Stomach (tissue), 9 donors: Measurements from ENCODE around the gene TRIM32. TPM values are rescaled to one million over a fixed set of nuclear protein-coding genes. Genes with fewer than 3 reads are reported as not detected.
A peak's percentile ranks its signal among the peaks of the same experiment; 100 is the strongest.

Experiments
- DNase-seq, 2 donors: peaks; one replicate each; pipeline versions ENCODE4 v3.0.0 to v3.0.0-alpha.2; 2013 to 2019
- H3K27ac ChIP-seq, 5 donors: fragments of 200-600 bp in 4 of 5; sonication (generic) in 4 of 5; one replicate each; pipeline ENCODE4 v1.5.1; 2013 to 2019; ENCODE audit warnings: mild to moderate bottlenecking in 1 of 5, moderate library complexity in 1 of 5
- H3K27me3 ChIP-seq, 3 donors: fragments of 200-600 bp; sonication (generic); one replicate each; pipeline ENCODE4 v1.5.1; 2017 to 2019; ENCODE audit warnings: mixed run types in 1 of 3
- H3K36me3 ChIP-seq, 4 donors: fragments of 200-600 bp; sonication (generic); 1 replicate in 3 of 4; 2 replicates in 1 of 4; pipeline ENCODE4 v1.5.1; 2016 to 2019
- H3K4me1 ChIP-seq, 4 donors: fragments of 200-600 bp; sonication (generic); one replicate each; pipeline ENCODE4 v1.5.1; 2016 to 2019
- H3K4me3 ChIP-seq, 4 donors: fragments of 200-600 bp; sonication (generic) in 3 of 4; one replicate each; pipeline ENCODE4 v1.5.1; 2016 to 2019; ENCODE audit warnings: mild to moderate bottlenecking in 1 of 4
- H3K9me3 ChIP-seq, 4 donors: fragments of 200-600 bp; sonication (generic); one replicate each; pipeline ENCODE4 v1.5.1; 2016 to 2019
- CTCF ChIP-seq, 7 experiments: fragments of 450-650 bp in 4 of 7; fragments of 200-600 bp in 3 of 7; sonication (generic) in 3 of 7; IDR thresholded peaks; one replicate each; pipeline ENCODE4 v1.5.1; 2016 to 2019; ENCODE audit warnings: antibody characterized with exemption in 7 of 7, control low read depth in 2 of 7, mild to moderate bottlenecking in 1 of 7
- EP300 ChIP-seq: sonication (generic); formaldehyde crosslinking; IDR thresholded peaks from one replicate; pipeline ENCODE4 v1.6.1; 2017; ENCODE audit warnings: antibody characterized with exemption
- POLR2A ChIP-seq, 4 donors: fragments of 450-650 bp; IDR thresholded peaks; one replicate each; pipeline ENCODE4 v1.6.1; 2016; ENCODE audit warnings: antibody characterized with exemption in 4 of 4, control low read depth in 2 of 4, mild to moderate bottlenecking in 1 of 4, moderate library complexity in 1 of 4
- POLR2AphosphoS5 ChIP-seq, 3 donors: sonication (generic); formaldehyde crosslinking; IDR thresholded peaks; one replicate each; pipeline ENCODE4 v1.6.1; 2016; ENCODE audit warnings: antibody characterized with exemption in 3 of 3
- WGBS, 5 donors: extraction: QIAGEN DNeasy Blood & Tissue Kit in 3 of 5; methylation state at CpG; one replicate each; pipeline versions ENCODE4 v1.1.5 to v1.1.7; 2013 to 2018; 5-methylcytosine and 5-hydroxymethylcytosine counted together
- intact Hi-C: fragments of 100-400 bp; cut with DNase I; formaldehyde crosslinking; loops from one replicate; pipeline ENCODE4 v1.15.1; 2023; ENCODE audit warnings: low total_unique reads
- polyA plus RNA-seq, 3 donors: library from polyadenylated mRNA; stranded (reverse); fragments of 200-250 nt; gene quantifications; one replicate each; pipeline ENCODE4 v1.2.3, GENCODE V29; 2013
- total RNA-seq, 5 donors: library from RNA; depleted of rRNA; stranded (reverse); fragments of >200 nt; gene quantifications; one replicate each; pipeline versions ENCODE4 v1.1.0 to v1.2.3, GENCODE V29; 2014 to 2016
- donor health status: healthy with polysubstance abuse.
- donor health status: Bipolar disorder and iron deficiency.
- donor health status: healthy.

TRIM32 gene
- total and polyA plus RNA-seq, 8 donors: 2.3 to 24.9 (median 6.3) TPM

- intact Hi-C loops: no loop called here
- TF ChIP-seq EP300 (no peak), CTCF (IDR thresholded peaks at IDR 0.05) (peak in 5 of 7 experiments; percentile 50 to 75 (median 59)), POLR2A (IDR thresholded peaks at IDR 0.05) (no peak), POLR2AphosphoS5 (IDR thresholded peaks at IDR 0.05) (peak in 1 of 3 donors; percentile 32)
- Histone ChIP-seq H3K36me3 (no peaks in the 10 kb centered on the region), H3K9me3 (no peaks in the 10 kb centered on the region), H3K4me3 (no peak overlapping the region), H3K4me1 (no peaks in the 10 kb centered on the region), H3K27ac (no peak overlapping the region), H3K27me3 (no peaks in the 10 kb centered on the region)
- DNase-seq: peak; percentile 31 to 88
- 58 to 67% (median 64%) methylated on average over 7 of the region's 7 CpGs for WGBS, 5 donors
These were observed 25.8 kb upstream of the TRIM32 start for GRCh38 chr9:116661037-116661954.

DNA sequence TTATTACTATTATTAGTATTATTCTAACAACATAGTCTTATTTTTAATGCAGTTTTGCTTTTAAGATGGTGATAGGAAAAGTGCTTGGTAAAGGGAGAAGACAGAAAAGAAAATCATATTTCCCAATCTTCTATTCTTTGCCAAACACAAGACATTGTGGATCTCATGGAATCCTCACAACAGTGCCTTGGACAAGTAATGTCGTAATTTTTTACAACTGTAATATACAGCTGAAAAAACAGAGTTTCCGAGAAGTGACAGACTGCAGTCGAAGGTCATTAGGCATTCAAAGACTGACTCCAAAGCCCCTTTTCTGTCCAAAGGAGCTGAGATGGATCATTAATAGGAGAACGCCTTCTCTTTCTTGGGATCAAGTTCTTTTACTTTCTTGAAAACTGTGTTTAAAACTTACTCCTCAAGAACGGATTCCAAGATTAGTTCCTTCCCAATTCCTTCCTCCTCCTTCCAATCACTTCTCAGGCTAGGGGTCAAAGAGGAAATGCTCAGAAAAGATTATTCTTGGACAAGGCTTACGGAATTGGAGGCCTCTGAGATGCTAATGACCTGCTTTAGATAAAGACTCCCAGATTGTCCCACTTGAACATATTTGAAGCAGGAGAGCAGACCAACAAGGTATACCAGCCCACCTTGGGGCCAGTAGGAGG lies 24.3 kb upstream of the TRIM32 start:
- Histone ChIP-seq H3K9me3 (no peaks in the 10 kb centered on the region), H3K36me3 (no peaks in the 10 kb centered on the region), H3K27me3 (no peaks in the 10 kb centered on the region), H3K27ac (peak overlapping the region in 2 of 5 donors; percentile 9 to 55), H3K4me3 (no peak overlapping the region), H3K4me1 (no peaks in the 10 kb centered on the region)
- WGBS, 5 donors: 67 to 76% (median 74%) methylated on average over 6 of the region's 6 CpGs
- intact Hi-C loops: no loop called here
- TF ChIP-seq POLR2AphosphoS5 (IDR thresholded peaks at IDR 0.05) (no peak), EP300 (no peak), CTCF (IDR thresholded peaks at IDR 0.05) (no peak), POLR2A (IDR thresholded peaks at IDR 0.05) (no peak)
- no peak for DNase-seq

- WGBS, 5 donors: 95 to 100% (median 100%) methylated on average over 1 of the region's 1 CpG
- Histone ChIP-seq H3K4me3 (no peak overlapping the region), H3K27me3 (no peaks in the 10 kb centered on the region), H3K27ac (peak overlapping the region in 1 of 5 donors; percentile 55), H3K9me3 (no peaks in the 10 kb centered on the region), H3K36me3 (no peaks in the 10 kb centered on the region), H3K4me1 (no peaks in the 10 kb centered on the region)
- intact Hi-C loops: no loop called here
- no peak for TF ChIP-seq POLR2AphosphoS5 (IDR thresholded peaks at IDR 0.05)
- no peak for DNase-seq
These were observed 23.5 kb upstream of the TRIM32 start for GRCh38 chr9:116663581-116663980.

GRCh38 chr9:116668970-116669695 lies 18.0 kb upstream of the TRIM32 start:
- Histone ChIP-seq H3K27ac (no peak overlapping the region), H3K27me3 (no peaks in the 10 kb centered on the region), H3K9me3 (peaks cover 0 to 16% (median 9%) of the 10 kb centered on the region in 4 donors), H3K36me3 (no peaks in the 10 kb centered on the region), H3K4me1 (no peaks in the 10 kb centered on the region), H3K4me3 (no peak overlapping the region)
- intact Hi-C loops: no loop called here
- DNase-seq: no peak
- TF ChIP-seq POLR2AphosphoS5 (IDR thresholded peaks at IDR 0.05): no peak
- TF ChIP-seq CTCF (IDR thresholded peaks at IDR 0.05): no peak
- TF ChIP-seq EP300: no peak
- no peak for TF ChIP-seq POLR2A (IDR thresholded peaks at IDR 0.05)
- 92 to 98% (median 95%) methylated on average over 4 of the region's 4 CpGs for WGBS, 5 donors
